Stimulated activated naive CD8-positive, alpha-beta T cell treated with anti-CD3 and anti-CD28 coated beads, Interleukin-15, Interleukin-2, amounts not matched to agents 100 U/mL and 50 U/mL, for 24 hours (primary cell): ENCODE results near the gene FNIP2.
"Not testable (repeated sequence)": the region's sequence is repeated elsewhere in the genome, so short reads cannot be mapped to it uniquely, and the experiment has no call there.

Experiments used
- ATAC-seq: fragments of 150-1000 bp; cut with Tn5 transposase; one replicate; pipeline ENCODE4 v1.10.0; 2021
- DNase-seq: peaks from one replicate; pipeline ENCODE4 v3.0.0; 2021

The FNIP2 gene

GRCh38 chr4:158913766-158914165 lies 144.9 kb downstream of the FNIP2 start:
- ATAC-seq (no peak), DNase-seq (no peak)

- ATAC-seq: no peak
- DNase-seq: no peak
These were observed 145.4 kb downstream of the FNIP2 start for GRCh38 chr4:158914218-158914617.

GRCh38 chr4:158915683-158916241 lies 146.9 kb downstream of the FNIP2 start:
- DNase-seq (no peak), ATAC-seq (no peak)

DNA sequence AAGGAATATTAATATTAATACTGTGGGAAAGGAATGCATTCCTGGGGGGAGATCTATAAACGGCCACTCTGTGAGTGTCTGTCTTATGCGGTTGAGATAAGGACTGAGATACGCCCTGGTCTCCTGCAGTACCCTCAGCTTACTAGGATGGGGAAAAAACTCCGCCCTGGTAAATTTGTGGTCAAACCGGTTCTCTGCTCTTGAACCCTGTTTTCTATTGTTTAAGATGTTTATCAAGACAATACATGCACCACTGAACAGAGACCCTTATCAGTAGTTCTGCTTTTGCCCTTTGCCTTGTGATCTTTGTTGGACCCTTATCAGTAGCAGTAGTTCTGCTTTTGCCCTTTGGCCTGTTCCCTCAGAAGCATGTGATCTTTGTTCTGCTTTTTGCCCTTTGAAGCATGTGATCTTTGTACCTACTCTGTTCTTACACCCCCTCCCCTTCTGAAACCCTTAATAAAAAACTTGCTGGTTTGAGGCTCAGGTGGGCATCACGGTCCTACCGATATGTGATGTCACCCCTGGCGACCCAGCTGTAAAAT lies 151.7 kb downstream of the FNIP2 start:
- ATAC-seq, DNase-seq: not testable (repeated sequence)

- DNase-seq, ATAC-seq: not testable (repeated sequence)
These were observed 158.9 kb downstream of the FNIP2 start for GRCh38 chr4:158927774-158928173.

GRCh38 chr4:158929939-158930638 lies 161.3 kb downstream of the FNIP2 start:
- DNase-seq (no peak), ATAC-seq (no peak)

GRCh38 chr4:158930639-158930972 lies 161.8 kb downstream of the FNIP2 start:
- DNase-seq: no peak
- ATAC-seq: no peak

DNA sequence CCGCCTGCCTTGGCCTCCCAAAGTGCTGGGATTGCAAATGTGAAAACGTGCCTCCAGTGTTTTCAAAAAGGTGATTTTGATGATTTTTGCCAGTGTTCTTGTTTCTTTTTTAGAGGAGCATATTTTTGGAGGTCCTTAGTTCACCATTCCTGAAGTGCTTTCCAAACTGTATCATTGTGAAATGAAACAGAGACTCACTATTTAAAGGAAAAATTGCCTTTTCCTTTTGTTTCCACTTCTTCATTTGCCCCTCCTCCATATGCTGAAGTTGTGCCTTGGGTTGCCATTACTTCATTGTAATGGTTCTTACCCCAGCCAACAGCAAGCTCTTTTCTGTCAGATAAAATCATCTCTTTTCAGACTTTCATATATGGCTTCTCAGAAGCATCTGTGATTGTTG lies 164.4 kb downstream of the FNIP2 start:
- no peak for ATAC-seq
- no peak for DNase-seq

GRCh38 chr4:158934996-158935669 lies 166.3 kb downstream of the FNIP2 start:
- ATAC-seq: no peak
- DNase-seq: no peak

GRCh38 chr4:158936238-158936637 lies 167.4 kb downstream of the FNIP2 start:
- DNase-seq (no peak), ATAC-seq (no peak)

- DNase-seq (no peak), ATAC-seq (no peak)
These were observed 169.6 kb downstream of the FNIP2 start for GRCh38 chr4:158938220-158939044.

- DNase-seq (no peak), ATAC-seq (no peak)
These were observed 171.4 kb downstream of the FNIP2 start for GRCh38 chr4:158940271-158940670.

GRCh38 chr4:158941321-158941720 lies 172.5 kb downstream of the FNIP2 start:
- DNase-seq (no peak), ATAC-seq (no peak)

DNA sequence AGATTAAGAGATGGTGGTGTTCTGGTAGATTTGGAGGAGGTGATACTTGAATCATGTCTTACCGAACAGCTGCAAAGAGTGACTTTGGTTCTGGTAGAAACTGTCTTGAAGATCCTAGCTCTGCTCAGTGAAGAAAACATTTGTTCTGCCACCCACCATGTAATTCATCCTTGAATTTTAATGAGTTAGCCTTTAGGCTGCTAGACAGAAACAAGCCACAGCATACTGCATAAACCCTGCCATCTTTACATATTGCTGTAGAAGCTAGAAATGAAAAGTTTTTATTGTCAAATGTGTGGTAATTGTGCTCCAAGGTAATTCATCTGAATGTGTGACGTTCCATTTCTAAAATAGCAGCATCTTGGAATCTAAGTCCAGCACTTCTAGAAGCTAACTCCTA lies 173.1 kb downstream of the FNIP2 start:
- ATAC-seq (no peak), DNase-seq (no peak)

DNA sequence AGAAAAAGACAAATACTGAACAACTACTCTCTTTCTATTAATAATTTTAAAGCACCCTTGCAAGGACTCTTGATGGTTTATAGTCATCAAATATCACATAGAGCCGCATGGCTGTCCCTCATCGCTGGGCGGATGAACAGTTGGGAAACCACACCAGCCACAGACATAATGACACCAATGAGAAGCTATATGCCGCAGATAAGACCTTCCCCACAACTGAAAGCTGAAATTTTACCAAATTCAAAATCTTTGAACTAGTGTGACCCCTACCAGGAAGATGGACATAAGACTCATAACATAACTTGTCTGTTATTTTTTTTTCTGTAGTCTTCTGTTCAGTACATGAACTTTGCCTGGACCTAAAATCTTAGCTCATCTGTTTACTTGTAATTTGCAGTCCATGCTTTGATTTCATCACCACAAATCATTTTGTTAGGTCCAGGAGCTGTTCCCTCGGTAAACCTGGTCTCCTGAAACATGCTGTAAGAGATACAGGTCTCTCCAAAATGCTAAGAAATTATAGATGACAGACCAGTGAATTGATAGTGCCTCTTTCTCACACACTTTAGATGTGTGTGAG lies 176.8 kb downstream of the FNIP2 start:
- ATAC-seq (no peak), DNase-seq (no peak)

- ATAC-seq (no peak), DNase-seq (no peak)
These were observed 178.0 kb downstream of the FNIP2 start for GRCh38 chr4:158946825-158947224.

- DNase-seq: no peak
- ATAC-seq: no peak
These were observed 179.2 kb downstream of the FNIP2 start for GRCh38 chr4:158948071-158948470.

DNA sequence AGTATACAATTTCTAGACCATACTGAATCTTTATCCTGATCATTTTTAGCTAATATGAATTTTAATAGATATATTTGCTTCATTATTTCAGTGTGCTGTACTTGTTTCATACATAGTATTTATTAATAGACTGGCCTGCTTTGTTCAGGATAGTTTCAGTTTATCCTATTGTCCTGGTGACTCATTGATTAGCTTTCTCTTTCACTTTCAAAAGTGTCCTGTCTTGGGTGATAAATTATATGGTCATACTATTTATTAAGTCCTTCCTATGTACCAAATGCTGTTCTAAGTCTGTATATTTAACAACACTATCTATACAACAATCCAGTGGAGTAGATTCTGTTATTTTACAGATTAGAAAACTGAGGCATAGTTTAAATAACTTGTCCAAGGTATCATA lies 180.3 kb downstream of the FNIP2 start:
- no peak for DNase-seq

DNA sequence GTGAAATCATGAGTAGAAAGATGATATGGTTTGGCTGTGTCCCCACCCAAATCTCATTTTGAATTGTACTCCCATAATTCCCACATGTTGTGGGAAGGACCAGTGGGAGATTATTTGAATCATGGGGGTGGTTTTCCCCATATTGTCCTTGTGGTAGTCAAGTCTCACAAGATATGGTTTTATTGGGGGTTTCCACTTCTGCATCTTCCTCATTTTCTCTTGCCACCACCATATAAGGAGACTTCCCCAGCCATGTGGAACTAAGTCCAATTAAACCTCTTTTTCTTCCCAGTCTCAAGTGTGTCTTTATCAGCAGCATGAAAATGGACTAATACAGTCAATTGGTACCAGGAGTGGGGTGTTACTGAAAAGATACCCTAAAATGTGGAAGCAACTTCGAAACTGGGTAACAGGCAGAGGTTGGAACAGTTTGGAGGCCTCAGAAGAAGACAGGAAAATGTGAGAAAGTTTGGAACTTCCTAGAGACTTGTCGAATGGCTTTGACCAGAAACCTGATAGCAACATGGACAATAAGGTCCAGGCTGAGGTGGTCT lies 183.5 kb downstream of the FNIP2 start:
- not testable (repeated sequence) for ATAC-seq

More for the DNA sequence above, 180.3 kb downstream of the FNIP2 start:
- no peak for ATAC-seq

DNA sequence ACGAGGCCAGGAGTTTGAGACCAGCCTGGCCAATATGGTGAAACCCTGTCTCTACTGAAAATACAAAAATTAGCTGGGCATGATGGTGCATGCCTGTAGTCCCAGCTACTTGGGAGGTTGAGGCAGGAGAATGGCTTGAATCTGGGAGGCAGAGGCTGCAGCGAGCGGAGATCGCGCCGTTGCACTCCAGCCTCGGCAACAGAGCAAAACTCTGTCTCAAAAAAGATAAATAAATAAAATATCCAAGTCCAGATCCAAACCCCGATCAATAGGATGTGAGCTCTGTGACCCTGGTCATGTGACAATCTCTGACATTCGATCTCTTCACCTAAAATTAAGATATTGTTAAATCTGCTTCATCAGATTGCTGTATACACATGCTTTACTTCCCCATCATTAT lies 187.5 kb downstream of the FNIP2 start:
- ATAC-seq, DNase-seq: not testable (repeated sequence)

More for the DNA sequence above, 183.5 kb downstream of the FNIP2 start:
- DNase-seq: not testable (repeated sequence)

- ATAC-seq, DNase-seq: not testable (repeated sequence)
These were observed 188.1 kb downstream of the FNIP2 start for GRCh38 chr4:158956918-158957317.
